HL-60 (cell line): ENCODE measurements around the gene INPP5B.

Source experiments
- DNase-seq, 2 experiments: peaks; one replicate each; pipeline ENCODE4 v3.0.0-alpha.2; 2010 to 2020; ENCODE audit warnings: low read depth in 1 of 2, low spot score in 1 of 2
- H3K27ac ChIP-seq: fragments of 250-450 bp; sonication (Bioruptor Pico); replicated peaks from 2 replicates; pipeline ENCODE4 v1.5.1; 2020; ENCODE audit warnings: mild to moderate bottlenecking, moderate library complexity
- H3K27me3 ChIP-seq: fragments of 250-450 bp; sonication (Bioruptor Pico); 2 replicates; pipeline ENCODE4 v1.5.1; 2021; ENCODE audit warnings: mild to moderate bottlenecking, moderate library complexity; ENCODE audit not compliant: insufficient read depth, poor library complexity, severe bottlenecking
- H3K4me3 ChIP-seq: replicated peaks from 2 replicates; pipeline ENCODE4 v1.5.1; 2011; ENCODE audit warnings: mild to moderate bottlenecking, control low read depth, low read length; ENCODE audit not compliant: insufficient read depth
- GABPA ChIP-seq: IDR thresholded peaks from 2 replicates; pipeline ENCODE4 v1.6.1; 2012; ENCODE audit warnings: low read depth
- POLR2AphosphoS5 ChIP-seq: IDR thresholded peaks from 2 replicates; pipeline ENCODE4 v1.6.1; 2012; ENCODE audit warnings: low read depth
- SPI1 ChIP-seq: IDR thresholded peaks from 2 replicates; pipeline ENCODE4 v1.6.1; 2012; ENCODE audit warnings: low read depth, mild to moderate bottlenecking, borderline replicate concordance
- TF ChIP-seq, protein P1 (sequence below): IDR thresholded peaks from 2 replicates; pipeline ENCODE4 v1.6.1; 2012; ENCODE audit warnings: low read depth; ENCODE audit not compliant: insufficient replicate concordance
- TF ChIP-seq, protein P2 (sequence below): IDR thresholded peaks from one replicate; pipeline ENCODE4 v1.5.1; 2011; ENCODE audit warnings: low read length, control low read depth, inconsistent platforms; ENCODE audit not compliant: insufficient read depth

Gene INPP5B

DNA sequence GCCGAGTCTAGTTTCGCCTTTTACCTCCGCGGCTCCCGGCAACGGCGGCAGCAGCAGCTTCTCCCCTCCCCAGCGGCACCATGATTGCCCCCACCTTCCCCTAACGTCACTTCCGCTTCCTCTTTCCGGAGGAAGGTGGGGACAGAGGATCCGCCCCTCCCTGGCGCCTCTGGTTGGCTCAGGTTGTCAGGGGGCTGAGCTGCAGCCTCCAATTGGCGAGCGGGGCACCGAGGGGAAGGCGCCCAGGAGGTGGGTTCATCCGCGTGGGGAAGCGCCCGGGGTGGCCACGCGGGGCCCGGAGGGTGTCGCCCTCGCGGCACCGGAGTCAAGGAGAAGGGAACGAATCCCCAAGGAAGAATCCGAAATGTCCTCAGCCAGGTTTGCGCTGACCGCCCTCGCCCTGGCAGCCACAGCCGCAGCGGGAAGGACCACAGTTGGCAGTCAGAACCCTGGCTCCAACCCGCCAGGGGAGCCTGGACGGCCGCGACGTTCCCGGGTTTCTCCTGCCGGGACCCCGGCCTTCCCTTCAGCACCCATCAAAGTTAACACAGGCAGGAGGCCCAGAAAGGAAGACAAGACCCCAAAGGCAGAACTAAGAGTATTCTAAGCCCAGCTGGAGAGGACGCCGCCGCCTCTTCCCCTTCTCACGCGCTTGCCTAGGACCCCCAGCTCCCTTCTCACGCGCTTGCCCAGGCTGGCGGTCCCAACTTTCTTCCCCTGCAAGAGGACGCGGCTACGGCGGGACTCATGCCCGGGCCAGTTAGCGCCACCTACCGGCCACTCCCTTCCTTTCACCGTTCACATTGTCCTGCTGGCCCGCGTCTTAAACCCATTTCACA lies 87.1 kb downstream of the INPP5B start, which contains the start of gene MTF1:
Gene MTF1 (minus strand): TSS at position 86 of the 839 bp plus-strand sequence. CDS start 1,934 bp downstream, outside the sequence.
- Histone ChIP-seq H3K4me3 (peak within 1 kb of the TSS; percentile 95), H3K27me3 (no peaks in the 10 kb centered on the region), H3K27ac (peak within 1 kb of the TSS; percentile 87)
- TF ChIP-seq POLR2AphosphoS5 (peak; percentile 95; the same call in 1 of the 2 replicates), SPI1 (peak; percentile 91), GABPA (peak; percentile 94)
- TF ChIP-seq, protein P1, sequence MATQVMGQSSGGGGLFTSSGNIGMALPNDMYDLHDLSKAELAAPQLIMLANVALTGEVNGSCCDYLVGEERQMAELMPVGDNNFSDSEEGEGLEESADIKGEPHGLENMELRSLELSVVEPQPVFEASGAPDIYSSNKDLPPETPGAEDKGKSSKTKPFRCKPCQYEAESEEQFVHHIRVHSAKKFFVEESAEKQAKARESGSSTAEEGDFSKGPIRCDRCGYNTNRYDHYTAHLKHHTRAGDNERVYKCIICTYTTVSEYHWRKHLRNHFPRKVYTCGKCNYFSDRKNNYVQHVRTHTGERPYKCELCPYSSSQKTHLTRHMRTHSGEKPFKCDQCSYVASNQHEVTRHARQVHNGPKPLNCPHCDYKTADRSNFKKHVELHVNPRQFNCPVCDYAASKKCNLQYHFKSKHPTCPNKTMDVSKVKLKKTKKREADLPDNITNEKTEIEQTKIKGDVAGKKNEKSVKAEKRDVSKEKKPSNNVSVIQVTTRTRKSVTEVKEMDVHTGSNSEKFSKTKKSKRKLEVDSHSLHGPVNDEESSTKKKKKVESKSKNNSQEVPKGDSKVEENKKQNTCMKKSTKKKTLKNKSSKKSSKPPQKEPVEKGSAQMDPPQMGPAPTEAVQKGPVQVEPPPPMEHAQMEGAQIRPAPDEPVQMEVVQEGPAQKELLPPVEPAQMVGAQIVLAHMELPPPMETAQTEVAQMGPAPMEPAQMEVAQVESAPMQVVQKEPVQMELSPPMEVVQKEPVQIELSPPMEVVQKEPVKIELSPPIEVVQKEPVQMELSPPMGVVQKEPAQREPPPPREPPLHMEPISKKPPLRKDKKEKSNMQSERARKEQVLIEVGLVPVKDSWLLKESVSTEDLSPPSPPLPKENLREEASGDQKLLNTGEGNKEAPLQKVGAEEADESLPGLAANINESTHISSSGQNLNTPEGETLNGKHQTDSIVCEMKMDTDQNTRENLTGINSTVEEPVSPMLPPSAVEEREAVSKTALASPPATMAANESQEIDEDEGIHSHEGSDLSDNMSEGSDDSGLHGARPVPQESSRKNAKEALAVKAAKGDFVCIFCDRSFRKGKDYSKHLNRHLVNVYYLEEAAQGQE, result peak; percentile 13
- TF ChIP-seq, protein P2, sequence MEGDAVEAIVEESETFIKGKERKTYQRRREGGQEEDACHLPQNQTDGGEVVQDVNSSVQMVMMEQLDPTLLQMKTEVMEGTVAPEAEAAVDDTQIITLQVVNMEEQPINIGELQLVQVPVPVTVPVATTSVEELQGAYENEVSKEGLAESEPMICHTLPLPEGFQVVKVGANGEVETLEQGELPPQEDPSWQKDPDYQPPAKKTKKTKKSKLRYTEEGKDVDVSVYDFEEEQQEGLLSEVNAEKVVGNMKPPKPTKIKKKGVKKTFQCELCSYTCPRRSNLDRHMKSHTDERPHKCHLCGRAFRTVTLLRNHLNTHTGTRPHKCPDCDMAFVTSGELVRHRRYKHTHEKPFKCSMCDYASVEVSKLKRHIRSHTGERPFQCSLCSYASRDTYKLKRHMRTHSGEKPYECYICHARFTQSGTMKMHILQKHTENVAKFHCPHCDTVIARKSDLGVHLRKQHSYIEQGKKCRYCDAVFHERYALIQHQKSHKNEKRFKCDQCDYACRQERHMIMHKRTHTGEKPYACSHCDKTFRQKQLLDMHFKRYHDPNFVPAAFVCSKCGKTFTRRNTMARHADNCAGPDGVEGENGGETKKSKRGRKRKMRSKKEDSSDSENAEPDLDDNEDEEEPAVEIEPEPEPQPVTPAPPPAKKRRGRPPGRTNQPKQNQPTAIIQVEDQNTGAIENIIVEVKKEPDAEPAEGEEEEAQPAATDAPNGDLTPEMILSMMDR, result peak; percentile 70
- peak; percentile 94 to 98 for DNase-seq

DNA sequence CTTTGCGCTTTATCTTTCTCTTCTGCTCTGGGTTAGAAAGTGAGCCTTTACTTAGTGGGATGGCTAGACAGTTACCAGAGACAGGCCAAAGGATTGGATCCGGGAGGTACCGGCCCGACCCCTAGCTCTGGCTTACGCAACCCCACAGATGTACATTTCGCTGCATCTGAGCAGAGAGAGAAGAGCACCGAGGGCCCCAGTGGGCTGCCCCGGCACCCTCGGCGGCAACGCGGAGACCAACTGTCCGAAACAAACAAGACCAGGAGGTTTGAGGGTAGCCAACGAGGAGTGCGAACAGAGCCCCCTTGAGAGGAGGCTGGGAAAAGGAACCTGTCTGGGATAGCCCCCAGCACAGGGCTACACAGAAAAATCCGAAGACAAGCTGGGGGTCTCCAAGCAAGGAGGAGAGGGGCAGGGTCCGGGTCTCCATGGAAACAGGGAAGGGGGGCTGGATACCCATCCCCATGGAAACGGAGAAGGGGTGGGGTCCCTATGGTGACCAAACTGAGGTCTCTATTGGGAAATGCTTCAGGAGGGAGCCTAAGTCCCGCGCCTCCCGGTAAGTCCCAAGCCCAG lies 87.8 kb downstream of the INPP5B start:
- Histone ChIP-seq H3K27ac (peak overlapping the region; percentile 87), H3K27me3 (no peaks in the 10 kb centered on the region)
- peak; percentile 27 to 43 for DNase-seq

DNA sequence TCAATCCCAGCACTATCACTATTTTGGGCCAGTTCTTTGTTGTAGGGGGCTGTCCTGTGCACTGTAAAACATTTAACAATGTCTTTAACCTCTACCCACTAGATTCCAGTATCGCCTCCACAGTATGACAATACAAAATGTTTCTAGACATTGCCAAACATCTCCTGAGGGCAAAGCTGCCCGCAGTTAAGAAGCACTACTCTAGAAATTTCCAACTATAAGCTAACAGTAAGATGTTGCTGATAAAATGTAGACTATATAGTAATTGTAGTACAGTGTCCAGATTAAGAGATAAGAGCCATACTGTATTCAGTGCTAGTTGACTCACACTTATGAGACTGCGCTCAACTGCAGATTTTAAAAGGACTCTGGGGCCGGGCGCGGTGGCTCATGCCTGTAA lies 92.4 kb downstream of the INPP5B start:
- H3K27ac ChIP-seq, result no peak overlapping the region
- DNase-seq, result no peak
- no peak for TF ChIP-seq POLR2AphosphoS5
- TF ChIP-seq, protein P2, result no peak
- no peak for TF ChIP-seq GABPA
- no peak for TF ChIP-seq SPI1
- TF ChIP-seq, protein P1, result no peak
- no peak overlapping the region for H3K4me3 ChIP-seq
- H3K27me3 ChIP-seq, result no peaks in the 10 kb centered on the region

More for the DNA sequence above, 87.8 kb downstream of the INPP5B start:
- peak overlapping the region; percentile 95 for H3K4me3 ChIP-seq
- TF ChIP-seq, protein P1, result no peak
- TF ChIP-seq SPI1, result no peak
- TF ChIP-seq GABPA, result no peak
- TF ChIP-seq POLR2AphosphoS5, result no peak
- TF ChIP-seq, protein P2, result no peak
